T47D (cell line): ENCODE measurements around the gene CAPG.

Experiments used
- DNase-seq, 2 experiments: peaks; one replicate each; pipeline versions ENCODE4 v3.0.0 to v3.0.0-alpha.2; 2011 to 2012; ENCODE audit warnings: low read depth in 1 of 2, low spot score in 1 of 2
- JUND ChIP-seq: IDR thresholded peaks from 2 replicates; pipeline ENCODE4 v1.6.1; 2012; ENCODE audit warnings: low read depth
- in situ Hi-C: cut with HindIII; loops from 2 replicates; pipeline ENCODE4 v1.10.0; 2016; ENCODE audit warnings: low sequenced_read_pairs, low pct_unique_long_range_greater_than_20kb

Gene CAPG, protein sequence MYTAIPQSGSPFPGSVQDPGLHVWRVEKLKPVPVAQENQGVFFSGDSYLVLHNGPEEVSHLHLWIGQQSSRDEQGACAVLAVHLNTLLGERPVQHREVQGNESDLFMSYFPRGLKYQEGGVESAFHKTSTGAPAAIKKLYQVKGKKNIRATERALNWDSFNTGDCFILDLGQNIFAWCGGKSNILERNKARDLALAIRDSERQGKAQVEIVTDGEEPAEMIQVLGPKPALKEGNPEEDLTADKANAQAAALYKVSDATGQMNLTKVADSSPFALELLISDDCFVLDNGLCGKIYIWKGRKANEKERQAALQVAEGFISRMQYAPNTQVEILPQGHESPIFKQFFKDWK

DNA sequence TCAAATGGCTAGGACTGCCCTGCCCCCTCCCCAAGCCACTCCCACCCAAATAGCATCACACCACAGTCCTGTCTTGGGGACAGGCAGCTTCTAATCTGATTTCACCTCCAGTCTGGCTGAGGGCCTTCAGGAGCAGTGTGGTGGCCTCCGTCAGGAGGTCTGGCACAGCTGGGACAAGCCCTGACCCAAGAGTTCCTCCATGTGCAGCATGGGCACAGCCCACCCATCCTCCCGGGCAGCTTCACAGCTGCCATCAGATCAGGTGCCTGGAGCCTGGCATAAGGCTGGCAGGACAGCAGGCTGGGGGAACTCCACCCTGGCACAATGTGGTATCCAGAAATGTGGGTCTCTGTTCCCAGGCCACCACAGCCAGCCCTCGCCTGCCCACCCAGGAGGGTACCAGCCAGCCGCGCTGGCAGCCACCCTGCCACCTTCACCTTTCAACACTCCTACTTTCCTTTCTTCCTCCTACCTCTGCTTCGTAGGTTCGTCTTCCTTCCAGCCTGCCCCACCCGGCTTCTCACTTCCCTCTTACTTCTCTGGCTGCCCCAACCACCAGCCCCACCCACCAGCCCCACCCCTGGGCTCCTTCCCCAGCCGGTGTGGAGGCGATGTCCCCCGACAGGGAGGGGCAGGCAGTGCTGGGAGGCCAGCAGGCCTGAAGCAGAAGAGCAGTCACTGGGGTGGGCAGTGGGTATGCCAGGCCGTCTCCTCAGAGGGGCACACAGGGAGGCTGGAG, at the start of gene CAPG:
Gene CAPG, minus strand, starts transcription at position 522 of the 739 bp plus-strand sequence. CDS start 8,221 bp downstream, outside the sequence.
- TF ChIP-seq JUND = no peak
- in situ Hi-C loops = no loop called here
- DNase-seq = no peak

DNA sequence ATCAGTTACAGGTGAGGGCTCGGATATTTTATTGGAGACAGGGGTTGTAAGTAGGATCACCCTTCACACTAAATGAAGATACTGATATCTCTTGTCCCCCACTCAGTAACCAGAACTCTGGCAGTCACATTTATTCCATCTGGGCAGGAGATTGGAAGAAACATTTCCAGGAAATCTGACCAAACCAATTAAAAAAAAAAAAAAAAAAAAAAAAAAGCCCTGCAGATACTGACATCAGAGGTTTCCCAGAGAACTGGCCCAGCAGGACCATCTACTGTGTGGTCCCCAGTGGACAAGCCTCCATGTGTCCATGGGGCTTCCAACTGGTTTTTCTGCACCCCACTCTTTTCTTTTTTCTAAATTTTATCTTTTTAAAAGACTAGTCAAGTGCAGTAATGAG, 49.6 kb upstream of the CAPG start:
- in situ Hi-C loops = no loop called here
- no peak for DNase-seq
- TF ChIP-seq JUND = no peak

GRCh38 chr2:85458601-85459563, 48.7 kb upstream of the CAPG start:
- in situ Hi-C loops = no loop called here
- no peak for TF ChIP-seq JUND
- DNase-seq = no peak

GRCh38 chr2:85457877-85458316, 47.7 kb upstream of the CAPG start:
- in situ Hi-C loops = no loop called here
- no peak for TF ChIP-seq JUND
- DNase-seq = no peak

DNA sequence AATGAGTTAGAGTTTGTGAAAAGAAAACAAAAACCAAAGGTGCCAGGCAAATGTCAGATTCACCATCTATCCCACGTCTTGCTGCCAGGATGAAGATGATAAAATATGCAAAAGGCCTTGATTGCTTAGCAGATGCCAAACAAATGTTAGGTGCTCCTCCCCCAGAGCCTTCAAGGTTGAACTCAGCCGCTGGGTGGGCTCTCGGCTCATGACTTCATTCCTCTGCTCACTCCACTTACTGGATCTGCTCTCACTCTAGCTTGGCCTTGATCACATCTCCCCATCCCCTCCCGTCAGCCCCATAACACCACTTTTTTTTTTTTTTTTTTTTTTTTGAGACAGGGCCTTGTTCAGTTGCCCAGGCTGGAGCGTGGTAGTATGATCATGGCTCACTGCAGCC, 46.9 kb upstream of the CAPG start:
- in situ Hi-C loops = no loop called here
- no peak for TF ChIP-seq JUND
- no peak for DNase-seq

DNA sequence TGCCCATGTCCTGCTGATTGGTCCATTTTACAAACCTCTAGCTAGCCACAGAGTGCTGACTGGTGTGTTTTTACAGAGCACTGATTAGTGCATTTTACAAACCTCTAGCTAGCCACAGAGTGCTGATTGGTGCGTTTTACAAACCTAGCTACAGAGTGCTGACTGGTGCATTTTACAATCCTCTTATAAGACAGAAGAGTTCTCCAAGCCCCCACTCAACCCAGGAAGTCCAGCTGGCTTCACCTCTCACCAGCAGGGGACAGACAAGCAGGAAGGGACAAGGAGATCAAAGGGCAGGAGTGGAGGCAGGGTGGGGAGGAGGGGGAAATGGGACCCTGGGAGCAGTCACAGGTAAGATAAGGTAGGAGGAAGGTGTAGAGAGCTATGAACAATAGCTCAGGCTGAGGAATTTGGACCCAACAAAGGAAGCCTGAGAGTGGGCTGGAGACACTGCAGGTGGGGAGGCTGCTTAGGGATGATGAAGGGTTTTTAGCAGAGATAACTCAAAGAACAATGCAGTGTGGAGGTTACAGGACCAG, 45.5 kb upstream of the CAPG start:
- no peak for DNase-seq
- in situ Hi-C loops = no loop called here

DNA sequence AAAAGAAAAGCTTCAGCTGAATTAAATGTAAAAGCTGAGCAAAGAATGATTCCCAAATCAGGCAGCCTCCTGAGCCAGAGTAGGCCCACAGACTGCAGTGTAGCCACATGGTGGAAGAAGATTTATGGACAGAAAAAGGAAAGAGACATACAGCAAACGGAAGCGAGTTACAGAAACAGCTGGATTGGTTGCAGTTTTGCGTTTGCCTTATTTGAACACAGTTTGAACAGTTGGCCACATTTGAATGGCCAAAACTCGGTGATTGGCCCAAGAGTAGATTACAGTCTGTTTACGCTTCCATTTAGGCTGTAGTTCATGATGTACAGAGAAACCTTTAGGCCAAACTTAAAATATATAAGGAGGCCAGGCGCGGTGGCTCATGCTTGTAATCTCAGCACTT, 43.4 kb upstream of the CAPG start:
- TF ChIP-seq JUND = no peak
- in situ Hi-C loops = no loop called here
- no peak for DNase-seq

More for the DNA sequence above, 45.5 kb upstream of the CAPG start:
- TF ChIP-seq JUND = no peak

DNA sequence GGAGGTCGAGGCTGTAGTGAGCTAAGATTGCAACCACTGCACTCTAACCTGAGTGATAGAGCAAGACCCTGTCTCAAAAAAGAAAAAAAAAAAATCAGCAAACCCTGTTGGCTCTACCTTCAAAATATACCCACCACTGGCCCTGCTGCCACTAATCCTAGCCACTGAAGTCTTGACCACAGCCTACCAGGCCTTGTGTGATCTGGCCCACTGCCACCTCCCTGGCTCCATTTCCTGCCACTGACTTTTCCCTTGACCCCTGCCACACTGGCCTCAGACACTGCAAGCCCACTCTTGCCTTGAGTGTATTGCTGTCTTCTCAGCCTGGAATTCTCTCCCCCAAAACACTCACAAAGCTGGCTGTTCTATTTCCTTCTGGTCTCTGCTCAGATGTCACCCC, 42.1 kb upstream of the CAPG start:
- DNase-seq = no peak
- in situ Hi-C loops = no loop called here
- no peak for TF ChIP-seq JUND

DNA sequence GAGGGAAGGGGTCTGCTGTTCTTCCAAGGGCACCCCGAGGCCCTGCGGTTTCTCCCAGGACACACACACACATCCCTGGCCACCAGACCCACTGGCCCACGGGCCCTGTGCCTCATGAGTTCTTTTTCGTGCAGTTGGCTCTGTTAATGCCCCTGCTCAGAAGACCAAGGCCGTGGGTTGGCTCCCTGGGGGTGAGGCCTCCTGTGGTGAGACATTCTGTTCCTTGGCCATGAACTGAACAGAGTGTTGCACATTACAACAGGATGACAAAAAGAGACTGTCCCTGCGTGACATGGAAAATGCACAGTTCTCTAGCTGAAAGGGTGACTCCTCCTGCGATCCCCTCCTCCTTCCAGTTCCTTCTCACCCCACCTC, 39.0 kb upstream of the CAPG start:
- no peak for TF ChIP-seq JUND
- no peak for DNase-seq
- in situ Hi-C loops = no loop called here

DNA sequence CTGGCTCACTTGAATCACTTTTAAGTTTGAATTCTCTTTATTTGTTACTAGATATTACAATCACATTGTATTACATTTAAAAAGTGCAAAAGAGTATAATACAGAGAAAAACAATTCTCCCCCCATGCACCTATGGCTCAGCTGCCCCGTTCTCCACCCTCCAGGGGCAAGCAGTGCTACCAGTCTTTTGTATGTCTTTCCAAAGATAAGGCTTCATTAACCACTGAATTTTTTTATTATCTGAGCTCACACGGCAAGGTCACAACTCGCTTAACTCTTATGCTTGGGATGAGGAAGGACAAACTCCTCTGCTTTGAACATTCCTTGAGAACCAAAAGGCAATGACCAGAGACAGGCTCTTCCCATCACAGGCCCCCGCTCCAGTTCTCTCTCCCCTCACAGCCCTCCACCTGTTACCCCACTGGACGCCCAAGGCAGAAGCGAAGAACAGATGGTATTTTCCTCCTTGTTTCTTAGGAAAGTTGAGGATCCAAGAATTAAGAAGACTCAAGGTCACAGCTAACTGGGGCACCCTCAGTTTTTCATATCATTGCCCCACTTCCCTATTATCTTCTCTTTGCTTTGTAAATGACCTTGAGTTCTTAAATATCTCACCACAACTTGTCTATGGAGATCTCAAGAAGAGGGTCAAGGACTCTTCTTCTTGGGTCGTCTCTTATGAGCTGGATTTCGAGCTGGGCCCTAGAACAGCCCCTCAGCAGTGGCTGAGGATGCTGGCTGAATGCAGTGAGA, 38.5 kb upstream of the CAPG start:
- TF ChIP-seq JUND = no peak
- in situ Hi-C loops = no loop called here
- no peak for DNase-seq

- in situ Hi-C loops = no loop called here
- no peak for TF ChIP-seq JUND
- peak in 1 of 2 experiments; percentile 22 for DNase-seq
These were observed 37.0 kb upstream of the CAPG start for GRCh38 chr2:85447222-85447585.
